Thyroid gland (tissue), 4 donors: ENCODE data around the gene EGLN3. TPM values are rescaled to one million over a fixed set of nuclear protein-coding genes. Genes with fewer than 3 reads are reported as not detected.

Experiments used
- DNase-seq, 2 donors: peaks; one replicate each; pipeline ENCODE4 v3.0.0-alpha.2; 2019
- H3K27ac ChIP-seq, 3 donors: fragments of 200-600 bp; sonication (generic); 1 replicate in 2 of 3; 2 replicates in 1 of 3; pipeline ENCODE4 v1.5.1; 2016 to 2019; ENCODE audit warnings: mild to moderate bottlenecking in 1 of 3, moderate library complexity in 1 of 3
- H3K27me3 ChIP-seq: fragments of 200-600 bp; sonication (generic); one replicate; pipeline ENCODE4 v1.5.1; 2019
- H3K36me3 ChIP-seq, 2 donors: fragments of 200-600 bp; sonication (generic); one replicate each; pipeline ENCODE4 v1.5.1; 2016 to 2019
- H3K4me1 ChIP-seq, 2 donors: fragments of 200-600 bp; sonication (generic); one replicate each; pipeline ENCODE4 v1.5.1; 2017 to 2019
- H3K4me3 ChIP-seq, 3 donors: fragments of 200-600 bp; sonication (generic); replicated peaks in 1 of 3; 1 replicate in 2 of 3; 2 replicates in 1 of 3; pipeline ENCODE4 v1.5.1; 2016; ENCODE audit warnings: mild to moderate bottlenecking in 1 of 3
- H3K9me3 ChIP-seq: fragments of 200-600 bp; sonication (generic); one replicate; pipeline ENCODE4 v1.5.1; 2017
- CTCF ChIP-seq, 6 experiments: fragments of 200-600 bp in 3 of 6; fragments of 450-650 bp in 3 of 6; sonication (generic) in 3 of 6; IDR thresholded peaks; one replicate each; pipeline ENCODE4 v1.5.1; 2016 to 2019; ENCODE audit warnings: antibody characterized with exemption in 6 of 6, mild to moderate bottlenecking in 2 of 6, inconsistent platforms in 1 of 6, moderate library complexity in 1 of 6
- POLR2A ChIP-seq, 2 donors: fragments of 450-650 bp; IDR thresholded peaks; one replicate each; pipeline ENCODE4 v1.6.1; 2017; ENCODE audit warnings: antibody characterized with exemption in 2 of 2, mild to moderate bottlenecking in 2 of 2, moderate library complexity in 1 of 2
- WGBS, 2 donors: methylation state at CpG; one replicate each; pipeline ENCODE4 v1.1.5; 2017; 5-methylcytosine and 5-hydroxymethylcytosine counted together
- intact Hi-C: fragments of 100-400 bp; cut with DNase I; formaldehyde crosslinking; loops from one replicate; pipeline ENCODE4 v1.15.1; 2023
- total RNA-seq, 4 donors: library from RNA; depleted of rRNA; stranded (reverse); fragments of >200 nt; gene quantifications; one replicate each; pipeline ENCODE4 v1.2.3, GENCODE V29; 2016

EGLN3 gene
- total RNA-seq, 4 donors from 2014 or later, result 8.8 to 11.5 (median 10.2) TPM

GRCh38 chr14:33962016-33962415 is 11.1 kb upstream of the EGLN3 start:
- WGBS, 2 donors, result 77 to 78% methylated on average over 3 of the region's 3 CpGs
- Histone ChIP-seq H3K4me1 (no peaks in the 10 kb centered on the region), H3K4me3 (no peak overlapping the region), H3K27me3 (no peaks in the 10 kb centered on the region), H3K36me3 (no peaks in the 10 kb centered on the region), H3K27ac (no peak overlapping the region), H3K9me3 (no peaks in the 10 kb centered on the region)
- intact Hi-C loops, result no loop called here
- no peak for DNase-seq
- no peak for TF ChIP-seq CTCF (IDR thresholded peaks at IDR 0.05)
- no peak for TF ChIP-seq POLR2A (IDR thresholded peaks at IDR 0.05)

DNA sequence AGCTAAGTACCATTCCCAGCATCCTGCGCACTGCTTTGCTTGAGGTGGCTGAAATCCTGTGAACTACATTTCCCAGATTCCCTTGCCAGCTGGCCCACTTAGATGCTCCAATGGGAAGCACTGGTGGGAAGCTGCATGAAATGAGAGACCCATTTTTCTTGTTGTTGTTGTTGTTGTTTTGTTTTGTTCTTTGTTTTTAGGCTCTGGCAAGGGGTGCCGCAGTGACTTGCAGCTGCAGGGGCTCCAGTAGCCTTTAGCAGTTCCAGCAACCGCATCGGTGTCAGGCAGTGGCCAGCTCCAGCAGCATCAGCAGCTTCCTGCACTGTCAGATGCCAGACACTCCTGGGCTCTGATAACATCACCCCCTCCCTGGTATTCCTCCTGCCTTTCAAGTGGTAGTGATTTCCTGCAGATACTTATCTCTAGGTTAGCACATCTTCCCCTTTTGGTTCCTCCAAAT is 8.8 kb upstream of the EGLN3 start:
- Histone ChIP-seq H3K27me3 (no peaks in the 10 kb centered on the region), H3K27ac (no peak overlapping the region), H3K4me3 (no peak overlapping the region), H3K36me3 (no peaks in the 10 kb centered on the region), H3K4me1 (no peaks in the 10 kb centered on the region), H3K9me3 (no peaks in the 10 kb centered on the region)
- intact Hi-C loops, result no loop called here
- 55 to 65% methylated on average over 4 of the region's 4 CpGs for WGBS, 2 donors
- DNase-seq, result no peak
- TF ChIP-seq CTCF (IDR thresholded peaks at IDR 0.05), result no peak
- no peak for TF ChIP-seq POLR2A (IDR thresholded peaks at IDR 0.05)

- H3K9me3 ChIP-seq, result no peaks in the 10 kb centered on the region
- H3K4me1 ChIP-seq, result no peaks in the 10 kb centered on the region
- TF ChIP-seq POLR2A (IDR thresholded peaks at IDR 0.05) (no peak), CTCF (IDR thresholded peaks at IDR 0.05) (no peak)
- H3K4me3 ChIP-seq, result no peak overlapping the region
- no peaks in the 10 kb centered on the region for H3K27me3 ChIP-seq
- DNase-seq, result no peak
- intact Hi-C loops, result no loop called here
- H3K36me3 ChIP-seq, result no peaks in the 10 kb centered on the region
- 87 to 88% methylated on average over 7 of the region's 7 CpGs for WGBS, 2 donors
- H3K27ac ChIP-seq, result no peak overlapping the region
These were observed 7.8 kb upstream of the EGLN3 start for GRCh38 chr14:33958605-33959226.

- Histone ChIP-seq H3K27me3 (no peaks in the 10 kb centered on the region), H3K4me3 (no peak overlapping the region), H3K27ac (no peak overlapping the region), H3K36me3 (no peaks in the 10 kb centered on the region), H3K9me3 (no peaks in the 10 kb centered on the region), H3K4me1 (no peaks in the 10 kb centered on the region)
- no peak for TF ChIP-seq CTCF (IDR thresholded peaks at IDR 0.05)
- no peak for TF ChIP-seq POLR2A (IDR thresholded peaks at IDR 0.05)
- intact Hi-C loops, result no loop called here
- no peak for DNase-seq
- WGBS, 2 donors, result 76 to 94% methylated on average over 3 of the region's 3 CpGs
These were observed 7.1 kb upstream of the EGLN3 start for GRCh38 chr14:33957993-33958392.

DNA sequence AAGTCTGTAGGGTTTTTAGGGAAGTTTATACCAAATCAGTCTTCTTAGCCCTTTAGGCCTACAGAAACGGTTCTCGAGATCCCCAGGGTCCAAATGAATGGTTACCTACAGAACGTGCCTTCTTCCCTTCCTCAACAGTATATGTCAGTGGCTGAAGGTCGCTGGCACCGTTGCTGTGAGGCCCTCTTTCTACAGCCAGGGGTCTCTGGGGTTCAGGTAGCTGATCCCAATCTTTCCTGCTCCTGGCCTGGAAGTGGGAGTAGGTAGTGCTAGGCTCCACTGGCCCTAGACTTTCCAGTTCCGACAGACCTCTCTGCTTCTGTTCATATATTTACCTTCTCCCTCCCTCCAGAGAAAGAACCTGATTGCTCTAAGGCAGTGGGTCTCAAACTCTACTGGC is 6.4 kb upstream of the EGLN3 start:
- intact Hi-C loops, result no loop called here
- H3K36me3 ChIP-seq, result no peaks in the 10 kb centered on the region
- 83 to 90% methylated on average over 6 of the region's 6 CpGs for WGBS, 2 donors

More for the DNA sequence above, 6.4 kb upstream of the EGLN3 start:
- Histone ChIP-seq H3K4me1 (no peaks in the 10 kb centered on the region), H3K27ac (no peak overlapping the region), H3K9me3 (no peaks in the 10 kb centered on the region), H3K4me3 (no peak overlapping the region), H3K27me3 (no peaks in the 10 kb centered on the region)
- TF ChIP-seq CTCF (IDR thresholded peaks at IDR 0.05) (no peak), POLR2A (IDR thresholded peaks at IDR 0.05) (no peak)
- DNase-seq, result no peak
